HG02588 (cell line): ENCODE data around the gene NPTX1.
A peak's percentile ranks its signal among the peaks of the same experiment; 100 is the strongest.

Source experiments
- ATAC-seq: cut with Tn5 transposase; IDR thresholded peaks from one replicate; pipeline ENCODE4 v1.9.1; 2021; ENCODE audit warnings: mild to moderate bottlenecking, moderate library complexity; ENCODE audit not compliant: unreplicated experiment

The NPTX1 gene

DNA sequence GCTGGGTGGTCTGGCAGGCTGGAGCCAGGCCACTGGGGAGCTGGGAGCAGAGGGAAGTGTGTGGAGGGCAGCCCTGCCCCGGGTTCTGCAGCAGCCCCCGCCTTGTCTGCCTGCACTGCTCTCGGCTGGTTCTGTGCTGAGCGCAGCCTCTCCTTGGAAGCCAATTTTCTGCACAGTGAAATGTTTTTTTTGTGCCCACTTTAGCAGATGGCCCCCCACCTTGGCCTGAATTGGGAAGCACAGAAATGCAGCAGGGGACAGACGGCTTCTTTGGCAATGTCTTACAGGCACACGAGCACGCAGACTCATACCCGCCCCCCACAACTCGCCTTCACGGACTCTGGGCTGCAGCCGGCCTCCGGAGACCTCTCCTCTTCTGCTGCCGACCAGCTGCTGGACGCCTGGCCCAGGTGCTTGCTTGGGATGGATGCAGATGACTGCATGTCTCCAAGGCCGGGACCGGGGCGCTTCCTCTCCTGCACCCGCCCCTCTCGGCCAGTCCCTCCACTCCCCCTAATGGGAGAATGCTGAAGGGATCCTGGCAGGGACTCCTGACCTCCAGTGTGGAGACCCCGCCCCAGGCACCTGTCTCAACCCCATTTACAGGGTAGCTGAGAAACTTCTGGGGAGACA lies 14.8 kb downstream of the NPTX1 start:
- ATAC-seq: no peak

DNA sequence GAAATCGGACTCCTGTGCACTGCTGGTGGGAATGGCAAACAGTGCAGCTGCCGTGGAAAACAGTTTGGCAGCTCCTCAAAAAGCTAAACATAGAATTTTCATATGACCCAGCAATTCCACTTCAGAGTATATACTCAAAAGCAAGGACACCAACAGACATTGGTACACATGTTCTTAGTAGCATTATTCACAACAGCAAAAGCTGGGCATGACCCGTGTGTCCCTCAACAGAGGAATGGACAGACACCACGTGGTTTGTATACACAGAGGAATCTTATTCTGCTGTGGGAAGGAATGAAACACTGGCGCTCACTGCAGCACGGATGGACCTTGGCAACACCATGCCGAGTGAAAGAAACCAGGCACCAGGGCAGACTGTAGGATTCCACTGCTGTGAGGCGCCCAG lies 16.0 kb downstream of the NPTX1 start:
- no peak for ATAC-seq

GRCh38 chr17:80459234-80459633 lies 17.2 kb downstream of the NPTX1 start:
- ATAC-seq: no peak

DNA sequence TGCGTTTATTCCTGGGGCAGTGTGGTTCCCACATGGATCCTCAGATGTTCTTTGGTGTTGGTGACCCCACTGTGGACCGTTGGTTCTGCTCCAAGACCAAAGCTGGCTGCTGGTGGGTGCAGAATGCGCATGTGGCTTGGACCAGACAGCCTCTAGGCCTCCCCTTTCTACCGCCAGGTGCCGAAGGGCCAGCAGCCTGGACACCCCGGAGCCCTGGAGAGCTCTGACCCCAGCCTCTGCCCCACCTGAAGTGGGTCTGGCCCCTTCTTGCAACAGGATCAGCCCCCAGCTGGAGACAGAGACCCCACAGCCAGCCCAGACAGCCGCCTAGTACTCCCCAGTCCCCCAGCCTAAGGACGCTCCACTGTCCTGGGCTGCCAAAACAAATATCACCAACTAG lies 18.4 kb downstream of the NPTX1 start:
- ATAC-seq: no peak

- ATAC-seq: no peak
Measured at GRCh38 chr17:80457236-80457856, 19.1 kb downstream of the NPTX1 start.

DNA sequence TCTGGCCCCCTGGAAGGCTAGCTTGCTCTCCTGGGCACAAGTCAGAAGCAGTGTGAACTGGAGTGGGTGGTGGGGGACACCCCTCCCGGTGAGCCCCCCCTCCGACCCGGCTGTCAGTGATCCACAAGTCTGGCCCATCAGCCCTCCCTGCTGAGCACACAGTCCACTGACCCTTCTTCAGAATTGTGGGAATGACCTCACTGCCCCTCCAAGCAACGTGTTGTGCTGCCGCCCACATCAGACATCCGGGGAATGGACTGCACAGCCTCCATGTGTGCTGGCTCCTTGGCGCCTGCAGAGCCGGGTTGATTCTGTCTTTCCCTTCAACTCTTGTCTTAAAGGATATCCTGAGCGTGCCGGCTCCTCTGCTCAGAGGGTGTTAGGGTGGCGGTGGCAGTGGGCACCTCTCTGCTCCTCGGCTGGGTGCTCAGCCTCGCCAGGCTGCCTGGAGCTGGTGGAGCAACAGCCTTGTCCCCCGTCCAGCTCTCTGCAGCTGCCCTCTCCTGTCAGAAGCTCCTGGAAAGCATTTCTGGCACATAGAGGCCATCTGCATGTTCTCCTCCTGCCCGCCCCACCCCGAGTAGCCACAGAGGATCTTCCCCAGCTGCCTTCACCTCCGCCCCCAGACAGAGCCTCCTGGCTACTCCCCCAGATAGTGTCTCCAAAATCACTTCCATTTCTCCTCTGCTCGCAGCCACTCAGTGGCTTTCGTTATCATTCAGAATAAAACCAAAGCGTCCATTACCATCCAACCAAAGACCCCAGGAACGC lies 19.8 kb downstream of the NPTX1 start:
- no peak for ATAC-seq

DNA sequence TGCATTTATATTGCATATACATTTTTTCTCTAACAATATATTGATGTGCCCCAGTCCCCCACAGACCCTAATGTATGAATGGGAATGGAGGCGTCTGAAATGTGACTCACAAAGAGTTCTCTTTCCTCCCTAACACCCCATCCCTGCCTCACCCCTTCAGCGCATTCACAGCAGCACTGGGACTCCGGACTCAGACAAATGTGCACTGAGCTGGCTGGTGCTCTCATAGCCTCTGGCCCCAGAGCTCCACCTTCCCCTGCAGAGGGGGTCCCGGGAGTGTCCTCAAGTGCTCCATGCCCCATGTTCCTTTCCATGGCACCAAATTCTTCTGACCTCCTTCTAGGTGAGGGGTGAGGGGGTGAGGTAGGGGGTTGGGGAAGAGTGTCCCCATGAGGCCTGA lies 20.6 kb downstream of the NPTX1 start:
- no peak for ATAC-seq

DNA sequence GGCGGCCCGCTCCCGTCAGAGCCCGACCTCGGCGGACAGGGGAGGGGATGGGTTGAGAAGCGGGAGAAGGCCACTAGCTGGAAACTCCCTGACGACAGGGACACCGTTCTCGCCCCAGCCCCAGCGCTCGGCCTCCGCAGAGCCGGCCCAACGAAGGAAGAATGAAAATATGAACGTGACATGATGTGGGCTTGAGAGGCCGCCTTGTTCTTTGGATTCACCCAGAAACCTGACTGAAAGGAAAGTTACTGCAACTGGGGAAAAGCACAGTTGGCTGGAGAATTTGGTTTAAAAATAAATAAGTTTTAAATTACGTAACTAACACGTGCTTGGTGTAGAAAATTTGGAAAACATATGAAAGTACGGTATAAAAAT lies 21.1 kb downstream of the NPTX1 start:
- no peak for ATAC-seq

- ATAC-seq: peak; percentile 81
Measured at GRCh38 chr17:80454557-80455335, 21.7 kb downstream of the NPTX1 start.

GRCh38 chr17:80453998-80454556 lies 22.3 kb downstream of the NPTX1 start:
- no peak for ATAC-seq

- no peak for ATAC-seq
Measured at GRCh38 chr17:80453126-80453997, 23.0 kb downstream of the NPTX1 start.

GRCh38 chr17:80452173-80452915 lies 24.1 kb downstream of the NPTX1 start:
- ATAC-seq: no peak

- ATAC-seq: no peak
Measured at GRCh38 chr17:80451104-80451775, 25.2 kb downstream of the NPTX1 start.

DNA sequence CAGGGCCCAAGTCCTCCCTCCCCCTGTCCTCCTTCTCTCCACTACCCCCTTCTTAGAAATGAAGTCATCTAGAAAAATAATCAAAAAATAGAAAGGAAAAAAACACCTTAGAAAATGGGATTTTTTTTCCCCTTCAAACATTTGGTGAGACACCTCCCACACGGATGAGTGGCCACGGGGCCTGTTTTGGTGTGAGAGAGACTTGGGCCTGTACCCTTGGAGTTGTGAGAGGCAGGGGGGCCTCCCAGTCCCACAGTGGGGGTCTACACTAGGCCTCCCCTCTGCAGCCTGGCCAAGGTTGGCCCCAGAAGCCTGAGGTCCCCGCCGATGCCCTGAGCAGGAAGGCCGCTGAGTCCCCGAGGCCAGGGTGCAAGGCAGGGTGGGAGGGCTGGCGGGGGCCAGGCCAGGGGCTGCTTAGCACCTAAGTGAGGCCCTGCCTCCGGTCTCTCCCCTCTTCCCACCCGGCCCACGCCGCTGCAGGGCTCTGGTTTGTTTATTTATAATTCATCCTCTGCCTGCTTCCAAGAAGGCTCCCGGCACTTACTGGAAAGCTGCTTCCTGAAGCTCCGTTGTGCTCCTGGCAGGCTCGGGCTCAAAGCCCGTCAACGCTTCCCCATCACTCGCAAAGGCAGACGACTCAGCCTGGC lies 26.4 kb downstream of the NPTX1 start:
- ATAC-seq: no peak

GRCh38 chr17:80449194-80449929 lies 27.0 kb downstream of the NPTX1 start:
- ATAC-seq: no peak

GRCh38 chr17:80447790-80448189 lies 28.6 kb downstream of the NPTX1 start:
- no peak for ATAC-seq

DNA sequence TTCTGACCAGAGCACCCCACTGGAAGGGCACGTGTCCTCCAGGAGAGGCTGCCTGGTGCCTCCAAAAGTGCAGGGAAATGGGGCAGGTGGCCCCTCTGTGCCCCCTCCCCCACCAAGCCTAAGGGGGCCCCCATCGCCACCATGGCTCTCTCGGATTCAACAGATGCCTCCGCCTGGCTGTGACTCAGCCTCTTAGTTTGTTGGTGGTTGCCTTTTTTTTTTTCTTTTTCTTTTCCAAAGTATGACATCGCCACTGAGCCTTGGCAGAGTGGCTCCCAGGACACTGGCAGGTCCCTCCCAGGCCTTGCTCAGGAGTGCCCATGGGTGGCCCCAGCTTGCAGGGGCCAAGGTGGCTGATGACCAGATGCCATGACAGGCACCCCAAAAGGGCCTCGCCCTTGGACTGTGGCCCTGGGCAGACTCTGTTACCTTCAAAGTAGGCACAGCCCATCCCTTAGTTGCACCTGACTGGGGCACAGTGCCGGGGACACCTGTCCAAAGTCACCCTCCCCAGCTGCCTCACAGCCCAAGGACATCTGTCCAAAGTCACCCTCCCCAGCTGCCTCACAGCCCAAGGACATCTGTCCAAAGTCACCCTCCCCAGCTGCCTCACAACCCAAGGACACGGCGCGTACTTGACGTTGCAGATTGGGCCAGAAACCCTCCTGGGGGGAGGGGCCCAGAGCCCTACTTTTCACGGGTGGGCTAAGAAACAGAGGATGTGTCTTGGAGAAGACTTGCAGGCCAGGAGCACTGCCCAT lies 29.6 kb downstream of the NPTX1 start:
- ATAC-seq: no peak
